Neural crest cell (in vitro differentiated cells): ENCODE results near the gene MAP4K4. TPM values are rescaled to one million over a fixed set of nuclear protein-coding genes. Genes with fewer than 3 reads are reported as not detected.

Experiments
- DNase-seq: peaks from one replicate; pipeline ENCODE4 v3.0.0; 2021; ENCODE audit warnings: low read depth, mixed read lengths, low spot score
- H3K27ac Mint-ChIP-seq: one replicate; pipeline ENCODE4 v1.8.0; 2021; ENCODE audit warnings: mild to moderate bottlenecking, mixed read lengths; ENCODE audit not compliant: unreplicated experiment
- H3K27me3 Mint-ChIP-seq: 2 replicates; pipeline ENCODE4 v1.8.0; 2021; ENCODE audit warnings: low read depth, mild to moderate bottlenecking, mixed read lengths
- H3K36me3 Mint-ChIP-seq: 2 replicates; pipeline ENCODE4 v1.8.0; 2021; ENCODE audit warnings: low read depth, mild to moderate bottlenecking, mixed read lengths
- H3K4me1 Mint-ChIP-seq: 2 replicates; pipeline ENCODE4 v1.8.0; 2021; ENCODE audit warnings: mixed read lengths
- H3K4me3 Mint-ChIP-seq: one replicate; pipeline ENCODE4 v1.8.0; 2021; ENCODE audit warnings: mild to moderate bottlenecking, mixed read lengths
- H3K9me3 Mint-ChIP-seq: 2 replicates; pipeline ENCODE4 v1.8.0; 2021; ENCODE audit warnings: mixed read lengths
- CTCF ChIP-seq: fragments of 200-600 bp; sonication (generic); conservative IDR thresholded peaks from 2 replicates; pipeline ENCODE4 v1.5.0; 2021; ENCODE audit warnings: antibody characterized with exemption, mild to moderate bottlenecking
- total RNA-seq: library from RNA; stranded (reverse); gene quantifications from 2 replicates; pipeline ENCODE4 v1.2.1, GENCODE V29; 2021

MAP4K4 gene
- total RNA-seq, 1 donor from 2014 or later: 209 TPM

GRCh38 chr2:101820519-101820918 is 123.0 kb downstream of the MAP4K4 start:
- no peak for TF ChIP-seq CTCF
- DNase-seq: no peak
- Mint-ChIP-seq H3K4me1 (peaks cover 55% of the 10 kb centered on the region), H3K9me3 (no peaks in the 10 kb centered on the region), H3K36me3 (no peaks in the 10 kb centered on the region), H3K27ac (no peak overlapping the region), H3K4me3 (no peak overlapping the region), H3K27me3 (no peaks in the 10 kb centered on the region)

GRCh38 chr2:101821059-101821805 is 123.7 kb downstream of the MAP4K4 start:
- Mint-ChIP-seq H3K36me3 (no peaks in the 10 kb centered on the region), H3K4me1 (peaks cover 48% of the 10 kb centered on the region), H3K4me3 (no peak overlapping the region), H3K27me3 (no peaks in the 10 kb centered on the region), H3K27ac (no peak overlapping the region), H3K9me3 (no peaks in the 10 kb centered on the region)
- DNase-seq: no peak
- TF ChIP-seq CTCF: no peak

GRCh38 chr2:101821828-101822458 is 124.4 kb downstream of the MAP4K4 start:
- Mint-ChIP-seq H3K9me3 (no peaks in the 10 kb centered on the region), H3K4me1 (peaks cover 44% of the 10 kb centered on the region), H3K4me3 (no peak overlapping the region), H3K27me3 (no peaks in the 10 kb centered on the region), H3K36me3 (no peaks in the 10 kb centered on the region), H3K27ac (no peak overlapping the region)
- no peak for DNase-seq
- TF ChIP-seq CTCF: no peak

GRCh38 chr2:101823347-101823791 is 125.9 kb downstream of the MAP4K4 start:
- DNase-seq: peak; percentile 29
- peak; percentile 64 for TF ChIP-seq CTCF

GRCh38 chr2:101823859-101824258 is 126.4 kb downstream of the MAP4K4 start:
- no peak overlapping the region for H3K4me3 Mint-ChIP-seq
- no peaks in the 10 kb centered on the region for H3K36me3 Mint-ChIP-seq
- no peaks in the 10 kb centered on the region for H3K27me3 Mint-ChIP-seq
- peaks cover 44% of the 10 kb centered on the region for H3K4me1 Mint-ChIP-seq
- no peak for TF ChIP-seq CTCF
- no peak for DNase-seq
- no peaks in the 10 kb centered on the region for H3K9me3 Mint-ChIP-seq
- no peak overlapping the region for H3K27ac Mint-ChIP-seq

More at GRCh38 chr2:101823347-101823791, 125.9 kb downstream of the MAP4K4 start:
- H3K4me3 Mint-ChIP-seq: no peak overlapping the region
- H3K9me3 Mint-ChIP-seq: no peaks in the 10 kb centered on the region
- no peaks in the 10 kb centered on the region for H3K36me3 Mint-ChIP-seq
- peaks cover 44% of the 10 kb centered on the region for H3K4me1 Mint-ChIP-seq
- H3K27me3 Mint-ChIP-seq: no peaks in the 10 kb centered on the region
- H3K27ac Mint-ChIP-seq: no peak overlapping the region
